Mesodermal cell (in vitro differentiated cells): Measurements from ENCODE around the gene NEUROG2. TPM values are rescaled to one million over a fixed set of nuclear protein-coding genes. Genes with fewer than 3 reads are reported as not detected.
"Not testable (repeated sequence)": the region's sequence is repeated elsewhere in the genome, so short reads cannot be mapped to it uniquely, and the experiment has no call there.

Experiments
- H3K27ac ChIP-seq: 2 replicates; pipeline ENCODE4 v1.7.0; 2013; ENCODE audit warnings: mild to moderate bottlenecking, low read depth, low read length, moderate library complexity; ENCODE audit not compliant: severe bottlenecking
- H3K36me3 ChIP-seq: 2 replicates; pipeline ENCODE4 v1.7.1; 2013; ENCODE audit warnings: mild to moderate bottlenecking, low read length, moderate library complexity; ENCODE audit not compliant: control insufficient read depth, insufficient read depth
- H3K4me1 ChIP-seq: one replicate; pipeline ENCODE4 v1.7.1; 2013; ENCODE audit warnings: mild to moderate bottlenecking, low read length; ENCODE audit not compliant: insufficient read depth, control insufficient read depth, poor library complexity, severe bottlenecking
- H3K4me3 ChIP-seq: 2 replicates; pipeline ENCODE4 v1.7.0; 2013; ENCODE audit warnings: low read length, control low read depth, mild to moderate bottlenecking; ENCODE audit not compliant: insufficient read depth, poor library complexity, severe bottlenecking; ENCODE audit errors: extremely low read depth
- H3K9me3 ChIP-seq: 2 replicates; pipeline ENCODE4 v1.7.1; 2013; ENCODE audit warnings: mild to moderate bottlenecking, low read length, moderate library complexity; ENCODE audit not compliant: control insufficient read depth
- WGBS, 2 experiments: methylation state at CpG; one replicate each; pipeline ENCODE4 v1.1.5; 2013; ENCODE audit warnings: missing lambda C conversion rate in 2 of 2; ENCODE audit not compliant: insufficient coverage in 2 of 2; 5-methylcytosine and 5-hydroxymethylcytosine counted together
- polyA plus RNA-seq, 2 experiments: library from polyadenylated mRNA; stranded (reverse); fragments of 50-300 nt; gene quantifications; one replicate each; pipeline ENCODE4 v1.2.3, GENCODE V29; 2013

Gene NEUROG2
- polyA plus RNA-seq (2013, experiment 1 of 2), result 0.26 TPM
- polyA plus RNA-seq (2013, experiment 2 of 2), result 0.15 TPM

- 0% methylated on average over 4 to 6 of the region's 15 CpGs for WGBS, 2 experiments
- Histone ChIP-seq H3K4me1 (peaks cover 14% of the 10 kb centered on the region), H3K36me3 (no peaks in the 10 kb centered on the region), H3K27ac (no peak within 1 kb of the TSS), H3K4me3 (peak within 1 kb of the TSS; percentile 37), H3K9me3 (no peaks in the 10 kb centered on the region)
Measured at GRCh38 chr4:112516066-112516470, at the start of gene NEUROG2. TSS of gene NEUROG2 (minus strand) at chr4:112516180. CDS start at chr4:112515475, 705 bp downstream.

- Histone ChIP-seq H3K4me1 (no peaks in the 10 kb centered on the region), H3K36me3 (peaks cover 20% of the 10 kb centered on the region), H3K9me3 (no peaks in the 10 kb centered on the region), H3K27ac (no peak overlapping the region), H3K4me3 (no peak overlapping the region)
- 95 to 96% methylated on average over 22 to 25 of the region's 25 CpGs for WGBS, 2 experiments
Measured at GRCh38 chr4:112564706-112565270, 48.8 kb upstream of the NEUROG2 start.

GRCh38 chr4:112563431-112564200, 47.6 kb upstream of the NEUROG2 start:
- no peak overlapping the region for H3K27ac ChIP-seq
- 82 to 83% methylated on average over 1 to 2 of the region's 4 CpGs for WGBS, 2 experiments
- H3K9me3 ChIP-seq, result no peaks in the 10 kb centered on the region
- H3K4me3 ChIP-seq, result no peak overlapping the region
- peaks cover 23% of the 10 kb centered on the region for H3K36me3 ChIP-seq
- no peaks in the 10 kb centered on the region for H3K4me1 ChIP-seq

GRCh38 chr4:112562254-112562879, 46.4 kb upstream of the NEUROG2 start:
- Histone ChIP-seq H3K36me3 (peaks cover 27% of the 10 kb centered on the region), H3K27ac (no peak overlapping the region), H3K4me1 (no peaks in the 10 kb centered on the region), H3K9me3 (no peaks in the 10 kb centered on the region), H3K4me3 (no peak overlapping the region)
- 100% methylated on average over 1 of the region's 2 CpGs; no CpG with 5 or more reads in 1 of the 2 experiments for whole genome bisulfite sequencing, 2 experiments

- 95 to 100% methylated on average over 1 to 2 of the region's 2 CpGs for WGBS, 2 experiments
- no peak overlapping the region for H3K4me3 ChIP-seq
- H3K4me1 ChIP-seq, result no peaks in the 10 kb centered on the region
- H3K36me3 ChIP-seq, result peaks cover 21% of the 10 kb centered on the region
- no peak overlapping the region for H3K27ac ChIP-seq
- H3K9me3 ChIP-seq, result no peaks in the 10 kb centered on the region
Measured at GRCh38 chr4:112560084-112560483, 44.1 kb upstream of the NEUROG2 start.

- H3K9me3 ChIP-seq, result no peaks in the 10 kb centered on the region
- peaks cover 17% of the 10 kb centered on the region for H3K36me3 ChIP-seq
- 100% methylated on average over 2 of the region's 3 CpGs; no CpG with 5 or more reads in 1 of the 2 experiments for WGBS, 2 experiments
- no peak overlapping the region for H3K4me3 ChIP-seq
- no peak overlapping the region for H3K27ac ChIP-seq
- H3K4me1 ChIP-seq, result no peaks in the 10 kb centered on the region
Measured at GRCh38 chr4:112559053-112559452, 43.1 kb upstream of the NEUROG2 start.

GRCh38 chr4:112557676-112558411, 41.9 kb upstream of the NEUROG2 start:
- H3K36me3 ChIP-seq, result peaks cover 13% of the 10 kb centered on the region
- H3K9me3 ChIP-seq, result no peaks in the 10 kb centered on the region
- WGBS, 2 experiments, result 83 to 100% methylated on average over 1 of the region's 2 CpGs
- H3K4me1 ChIP-seq, result no peaks in the 10 kb centered on the region
- H3K4me3 ChIP-seq, result no peak overlapping the region
- H3K27ac ChIP-seq, result no peak overlapping the region

- no CpG with 5 or more reads among the region's 3 CpGs for WGBS, 2 experiments
Measured at GRCh38 chr4:112554271-112554670, 38.3 kb upstream of the NEUROG2 start.

GRCh38 chr4:112552668-112553067, 36.7 kb upstream of the NEUROG2 start:
- H3K27ac ChIP-seq, result no peak overlapping the region
- H3K9me3 ChIP-seq, result no peaks in the 10 kb centered on the region
- no CpG with 5 or more reads among the region's 2 CpGs for WGBS, 2 experiments
- H3K4me3 ChIP-seq, result no peak overlapping the region
- no peaks in the 10 kb centered on the region for H3K4me1 ChIP-seq
- peaks cover 3% of the 10 kb centered on the region for H3K36me3 ChIP-seq

More at GRCh38 chr4:112554271-112554670, 38.3 kb upstream of the NEUROG2 start:
- peaks cover 11% of the 10 kb centered on the region for H3K36me3 ChIP-seq
- not testable (repeated sequence) for H3K27ac ChIP-seq, H3K4me1 ChIP-seq, H3K4me3 ChIP-seq, H3K9me3 ChIP-seq

GRCh38 chr4:112550728-112551127, 34.7 kb upstream of the NEUROG2 start:
- Histone ChIP-seq H3K36me3 (no peaks in the 10 kb centered on the region), H3K4me1 (no peaks in the 10 kb centered on the region), H3K9me3 (no peaks in the 10 kb centered on the region), H3K27ac (no peak overlapping the region), H3K4me3 (no peak overlapping the region)
- WGBS, 2 experiments, result no CpG with 5 or more reads among the region's 2 CpGs
